Hindlimb muscle (tissue), 1 donor: ENCODE results near the gene MAP2. TPM values are rescaled to one million over a fixed set of nuclear protein-coding genes. Genes with fewer than 3 reads are reported as not detected.

ENCODE experiments used
- DNase-seq: peaks from one replicate; pipeline ENCODE4 v3.0.0-alpha.2; 2013
- polyA plus RNA-seq: library from polyadenylated mRNA; unstranded; fragments of 120-200 nt; gene quantifications from one replicate; pipeline ENCODE4 v1.2.1, GENCODE V29; 2013; ENCODE audit not compliant: insufficient read length

MAP2 gene
- polyA plus RNA-seq, 1 donor = 6.2 TPM

DNA sequence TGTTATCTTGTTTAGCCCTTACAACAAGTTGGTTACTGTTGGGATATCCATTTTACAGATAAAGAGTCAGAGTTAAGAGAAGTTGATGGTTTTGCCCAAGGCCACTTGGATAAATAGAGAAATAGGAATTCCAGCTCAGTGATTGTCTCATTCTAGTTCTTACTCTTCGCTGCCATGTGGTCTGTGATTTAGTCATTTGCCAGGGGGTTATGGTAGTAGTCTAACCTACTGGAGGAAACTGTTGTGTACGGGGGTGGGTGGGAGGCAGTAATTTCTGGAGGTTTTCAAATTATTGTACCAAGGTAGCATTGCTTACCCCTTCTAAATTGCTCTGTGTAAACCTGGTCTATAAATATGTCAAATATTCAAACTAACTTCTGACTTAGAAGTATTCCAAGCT, 110.4 kb downstream of the MAP2 start:
- no peak for DNase-seq

DNA sequence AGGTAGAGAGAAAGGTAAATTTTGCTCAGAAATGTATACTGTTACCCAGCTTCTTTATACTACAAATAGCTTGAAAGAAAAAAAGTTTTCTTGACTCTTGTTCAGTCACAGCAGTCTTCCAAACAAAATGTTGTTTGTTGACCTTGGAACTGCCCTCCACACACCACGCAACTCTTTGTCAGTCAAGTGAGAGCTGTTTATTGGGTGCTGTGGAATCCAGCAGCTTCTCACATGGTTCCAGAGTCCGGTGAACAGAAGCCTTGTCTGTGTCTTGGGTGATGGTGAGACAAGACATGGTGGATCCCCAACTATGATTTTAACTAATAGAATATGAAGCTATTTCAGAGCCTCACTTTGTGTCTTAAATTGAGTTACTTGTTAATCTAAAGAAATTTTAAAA, 112.5 kb downstream of the MAP2 start:
- no peak for DNase-seq

DNA sequence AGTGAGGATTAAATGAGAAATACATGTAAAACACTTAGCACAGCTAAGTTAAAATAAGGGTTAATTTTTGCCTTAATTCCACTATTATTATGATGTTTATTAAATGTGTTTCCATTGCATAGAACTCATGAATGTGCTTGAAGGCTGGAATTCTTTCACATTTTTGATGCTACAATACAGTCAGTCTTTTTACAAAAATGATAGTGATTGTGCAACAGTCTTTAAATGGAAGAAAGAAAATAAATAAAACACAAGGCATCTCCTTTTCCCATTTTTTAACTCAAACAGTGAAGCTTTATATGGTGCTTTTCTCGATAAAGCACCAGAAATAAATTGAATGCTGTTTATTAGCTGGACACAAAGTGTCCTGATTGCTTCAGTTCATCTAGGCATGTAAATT, 123.9 kb downstream of the MAP2 start:
- DNase-seq = no peak

DNA sequence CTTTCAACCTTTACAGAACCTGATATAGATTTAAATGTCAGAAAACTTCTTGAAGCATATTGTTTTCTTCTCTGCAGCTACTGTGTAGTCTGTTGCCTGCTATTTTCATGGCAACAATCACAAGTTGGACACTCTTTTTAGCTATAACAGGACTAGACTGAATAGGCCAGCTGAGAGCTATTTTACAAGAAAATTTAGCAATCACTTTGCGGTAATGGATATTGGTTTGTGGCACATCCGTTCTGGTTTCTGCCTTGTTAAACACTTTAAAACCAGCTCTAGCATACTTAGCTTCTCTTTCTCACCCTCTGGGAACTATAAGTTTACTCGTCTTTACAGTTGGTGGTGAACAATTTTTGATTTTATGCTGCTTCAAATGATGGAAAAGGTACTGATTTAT, 125.7 kb downstream of the MAP2 start:
- DNase-seq = no peak

DNA sequence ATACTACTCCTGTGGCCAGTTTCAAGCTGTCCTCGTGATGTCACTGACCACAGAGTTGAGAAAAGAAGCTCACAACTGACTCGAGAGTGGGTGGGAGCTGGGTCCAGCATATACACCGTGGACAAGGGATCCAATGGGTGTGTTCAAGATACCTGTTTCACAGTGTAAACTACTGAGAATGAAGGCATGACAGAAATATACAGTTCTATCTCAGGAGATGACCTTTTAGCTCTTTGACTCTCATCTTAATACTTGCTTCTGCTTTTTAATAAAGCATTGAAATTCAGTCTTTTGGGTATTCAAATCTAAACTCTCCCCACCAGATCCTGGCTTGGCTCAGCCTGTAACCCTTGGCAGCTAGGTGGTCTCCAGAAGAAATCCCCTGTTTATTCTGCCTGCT, 130.1 kb downstream of the MAP2 start:
- no peak for DNase-seq

GRCh38 chr2:209556354-209556961, 132.6 kb downstream of the MAP2 start:
- DNase-seq = no peak

DNA sequence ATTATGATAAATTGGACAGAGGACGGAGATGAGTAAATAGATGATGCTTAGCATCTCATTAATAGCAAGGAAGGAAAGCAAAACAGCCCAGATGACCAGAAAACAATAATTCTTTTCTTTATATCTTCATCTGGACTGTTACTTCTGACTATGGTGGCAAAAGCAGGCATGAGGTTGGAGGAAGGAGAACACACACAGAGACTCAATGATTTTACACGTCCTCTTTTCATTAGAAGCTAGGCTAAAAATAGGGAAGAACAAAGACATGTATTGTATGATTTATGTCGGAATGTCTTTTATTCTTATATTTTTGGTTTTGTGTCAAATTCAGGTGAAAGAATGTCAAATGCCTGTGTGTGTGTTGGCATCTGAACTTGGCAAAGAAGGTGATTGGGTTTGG, 137.1 kb downstream of the MAP2 start:
- no peak for DNase-seq

DNA sequence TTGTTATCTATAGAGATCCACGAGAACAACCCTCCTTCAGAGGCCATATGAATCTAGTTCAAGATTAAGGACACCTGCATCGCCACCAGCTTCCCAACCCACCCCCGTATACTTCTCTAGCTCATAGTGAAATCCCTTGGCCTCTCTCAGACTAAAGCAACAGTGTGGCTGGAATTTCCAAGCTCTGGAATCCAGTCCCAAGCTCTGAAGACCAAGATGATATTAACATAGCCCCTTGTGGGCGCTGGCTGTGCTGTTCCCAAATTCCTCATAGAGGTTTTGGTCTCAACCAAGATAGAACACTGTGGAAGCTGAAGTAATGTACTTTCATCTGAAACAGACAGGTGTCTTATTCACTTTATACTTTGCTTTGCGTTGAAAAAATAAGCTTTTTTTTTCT, 139.6 kb downstream of the MAP2 start:
- DNase-seq = no peak

DNA sequence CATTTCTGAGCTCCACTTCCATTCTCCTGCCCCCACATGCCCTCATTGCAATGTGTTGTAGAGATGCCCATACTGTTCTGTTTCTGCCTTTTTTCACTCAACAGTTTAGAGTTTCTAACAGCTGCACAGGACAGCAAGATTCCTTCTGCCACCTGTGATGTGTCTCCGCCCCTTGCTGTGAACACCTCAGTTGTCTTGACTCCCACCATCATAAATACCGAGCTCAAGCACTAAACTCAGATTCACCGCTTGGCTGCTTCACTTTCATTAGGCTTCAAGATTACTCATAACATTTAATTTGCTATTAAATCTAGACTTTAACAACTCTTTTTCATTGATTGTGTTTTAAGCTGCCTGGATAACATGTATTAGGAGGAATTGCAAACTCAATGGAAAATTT, 141.0 kb downstream of the MAP2 start:
- DNase-seq = no peak

- DNase-seq = no peak
Observed at GRCh38 chr2:209565896-209566582, 142.2 kb downstream of the MAP2 start.

DNA sequence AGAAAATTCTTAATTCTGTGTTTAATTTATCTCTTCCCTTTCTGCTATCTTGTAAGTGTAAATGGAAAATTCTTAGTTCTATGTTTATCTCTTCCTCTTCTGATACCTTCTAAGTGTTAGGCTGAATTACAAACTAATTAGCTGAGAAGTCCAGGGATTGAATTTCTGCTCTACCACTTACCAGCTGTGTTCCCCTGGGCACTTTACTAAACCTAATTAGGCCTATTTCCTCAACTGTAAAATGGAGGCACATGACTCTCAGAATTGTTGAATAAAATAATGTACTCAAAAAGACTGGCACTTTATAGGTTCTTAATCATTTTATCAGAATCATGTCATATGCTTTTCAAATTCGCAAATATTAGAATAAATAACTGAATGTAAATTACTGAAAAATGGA, 146.3 kb downstream of the MAP2 start:
- DNase-seq = no peak

- no peak for DNase-seq
Observed at GRCh38 chr2:209574515-209574914, 150.7 kb downstream of the MAP2 start.

DNA sequence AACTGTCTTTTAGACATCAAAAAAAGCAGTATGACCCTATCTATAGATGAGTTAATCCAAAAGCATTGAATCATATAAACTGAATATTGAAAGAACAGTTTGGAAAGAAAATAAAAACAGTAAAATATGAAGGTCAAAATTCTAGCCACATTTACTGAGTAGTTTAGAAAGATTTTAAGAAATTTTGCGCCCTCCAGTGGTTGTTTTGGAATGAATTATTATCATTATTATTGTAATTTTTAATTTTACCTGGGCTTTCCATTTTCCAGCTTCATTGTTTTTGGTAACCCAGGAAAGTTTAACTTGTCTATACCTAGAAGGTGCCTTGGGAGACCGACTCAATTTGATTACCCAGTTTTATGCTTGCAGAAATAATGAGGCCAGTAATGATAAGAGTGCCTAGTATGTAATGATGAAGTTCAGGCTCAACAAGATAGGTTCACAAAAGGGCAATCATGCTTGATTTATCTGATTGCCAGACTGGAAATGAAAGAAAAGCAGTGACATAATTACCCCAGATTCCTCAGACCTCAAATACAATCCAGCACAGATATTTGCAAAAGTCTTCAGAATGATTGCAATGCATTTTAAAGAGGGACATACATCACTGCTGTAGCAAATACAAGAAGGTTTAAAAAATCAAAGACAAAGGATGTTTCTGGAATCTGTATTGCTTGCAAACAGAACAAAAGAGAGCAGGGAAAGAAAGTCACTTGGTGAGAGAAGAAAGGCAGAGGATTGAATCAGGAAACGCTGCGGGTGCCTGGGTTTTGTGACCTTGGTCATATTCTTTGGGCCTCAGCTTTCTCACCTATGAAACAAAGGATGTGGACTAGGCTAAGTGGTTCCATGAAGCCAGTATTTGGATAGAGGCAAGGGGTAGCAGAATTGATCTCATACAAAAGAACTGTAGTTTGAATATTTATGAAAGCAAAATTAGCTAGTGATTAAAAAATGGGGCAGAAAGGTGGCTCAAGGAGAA, 153.8 kb downstream of the MAP2 start:
- no peak for DNase-seq

DNA sequence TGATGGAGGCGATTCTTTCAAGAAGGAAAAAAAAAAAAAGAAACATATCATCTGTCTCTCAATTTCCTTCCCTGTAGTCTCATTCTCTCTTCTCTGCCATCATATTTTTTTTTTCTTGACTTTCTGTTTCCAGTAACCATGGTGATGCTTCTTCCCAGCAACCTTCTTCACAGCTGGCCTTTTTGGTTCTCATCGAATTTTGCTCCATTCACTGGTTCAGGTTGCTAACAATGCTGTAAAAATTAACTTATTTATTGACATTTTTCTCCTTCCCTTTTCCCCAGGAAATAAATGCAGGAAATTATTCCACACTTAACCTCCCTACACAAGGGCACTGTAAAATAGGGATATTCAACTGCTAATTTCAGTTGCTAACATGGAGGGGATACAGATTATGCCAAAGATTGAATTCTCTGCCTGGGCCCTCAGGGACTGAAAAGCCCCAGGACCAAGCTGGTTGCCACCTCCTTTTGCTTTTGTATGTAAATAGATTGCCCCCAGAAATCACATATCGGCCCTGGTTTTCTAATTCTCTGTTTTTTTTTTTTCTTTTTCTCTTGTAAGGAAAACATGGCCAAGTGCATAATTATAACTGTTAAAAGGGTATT, 154.7 kb downstream of the MAP2 start:
- DNase-seq = no peak

GRCh38 chr2:209579230-209579749, 155.4 kb downstream of the MAP2 start:
- DNase-seq = peak; percentile 23

- no peak for DNase-seq
Observed at GRCh38 chr2:209581040-209581439, 157.2 kb downstream of the MAP2 start.

DNA sequence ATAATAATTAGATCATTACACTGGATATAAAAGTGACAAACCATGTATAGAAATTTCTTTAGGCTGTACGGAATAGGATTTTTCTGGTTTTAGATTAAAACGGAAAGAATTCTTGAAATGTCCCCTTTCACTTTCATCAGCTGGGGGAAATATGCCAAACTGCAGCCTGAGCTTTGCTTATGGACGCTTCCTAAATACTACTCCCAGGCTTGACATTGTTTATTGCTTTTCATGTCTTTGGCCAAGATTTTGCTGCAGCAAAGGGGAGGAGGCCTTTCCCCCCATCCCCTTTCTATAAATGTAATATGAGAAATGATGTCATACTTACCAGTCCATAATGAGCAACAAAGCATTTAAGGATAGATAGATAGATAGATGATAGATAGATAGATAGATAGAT, 158.4 kb downstream of the MAP2 start:
- no peak for DNase-seq

GRCh38 chr2:209584472-209584871, 160.6 kb downstream of the MAP2 start:
- DNase-seq = no peak

- DNase-seq = no peak
Observed at GRCh38 chr2:209584915-209585314, 161.1 kb downstream of the MAP2 start.

DNA sequence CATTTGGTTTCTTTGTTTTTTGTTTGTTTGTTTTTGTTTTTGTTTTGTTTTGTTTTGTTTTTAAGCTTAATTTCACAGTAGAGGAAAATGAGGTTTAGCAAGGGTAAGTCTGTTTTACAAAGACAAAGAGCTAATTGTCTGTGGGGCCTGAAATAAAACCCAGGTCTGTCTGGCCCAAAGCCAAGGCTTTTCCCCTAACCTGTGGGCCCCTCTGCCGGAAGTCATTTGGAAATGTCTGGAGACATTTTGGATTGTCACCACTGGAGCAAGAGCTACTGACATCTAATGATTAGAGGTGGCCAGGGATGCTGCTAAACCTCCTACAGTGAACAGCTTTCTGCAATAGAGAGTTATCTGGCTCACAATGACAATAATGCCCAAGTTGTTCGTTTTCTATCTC, 167.2 kb downstream of the MAP2 start:
- DNase-seq = no peak

- no peak for DNase-seq
Observed at GRCh38 chr2:209592106-209592505, 168.3 kb downstream of the MAP2 start.

DNA sequence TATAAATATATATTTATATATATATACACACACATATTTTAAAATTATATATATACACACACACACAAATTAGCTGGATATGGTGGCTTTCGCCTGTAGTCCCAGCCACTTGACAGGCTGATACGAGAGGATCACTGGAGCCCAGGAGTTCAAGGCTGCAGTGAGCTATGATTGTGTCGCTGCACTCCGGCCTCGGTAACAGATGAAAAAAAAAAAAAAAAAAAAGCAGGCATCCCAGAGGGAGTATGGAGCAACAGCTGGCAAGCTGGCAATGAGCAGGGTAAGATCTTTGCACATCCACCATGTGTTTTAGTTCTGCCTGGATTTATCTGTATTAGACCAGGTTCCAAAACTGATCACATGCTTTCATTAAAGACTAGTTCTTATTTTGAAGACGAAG, 170.1 kb downstream of the MAP2 start:
- no peak for DNase-seq

DNA sequence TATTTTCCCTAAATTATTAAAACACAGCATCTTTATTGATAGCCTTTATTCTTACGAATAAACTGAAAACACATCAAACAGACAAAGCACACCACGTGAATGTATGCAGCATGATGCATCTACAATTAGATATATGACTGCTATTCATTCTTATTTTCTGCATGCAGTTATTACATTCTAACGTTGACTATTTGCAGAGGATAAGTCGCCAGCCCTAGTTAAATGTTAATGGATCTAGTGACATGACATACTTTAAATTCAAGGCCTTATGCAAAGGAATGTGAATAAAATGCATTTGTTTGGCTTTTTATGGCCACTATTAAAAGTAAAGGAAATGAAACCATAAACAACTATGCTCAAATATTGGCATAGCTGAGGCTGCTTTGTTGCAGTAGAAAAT, 172.4 kb downstream of the MAP2 start:
- DNase-seq = no peak
